22Rv1 (cell line): ENCODE measurements around the gene NRAS.

Source experiments
- ZFX ChIP-seq: fragments of 450-650 bp; IDR thresholded peaks from 2 replicates; pipeline ENCODE4 v1.6.1; 2017; ENCODE audit warnings: antibody characterized with exemption, borderline replicate concordance
- TF ChIP-seq, protein P1 (sequence below): fragments of 450-650 bp; IDR thresholded peaks from 2 replicates; pipeline ENCODE4 v1.5.1; 2017; ENCODE audit warnings: mild to moderate bottlenecking

- TF ChIP-seq, protein P1, sequence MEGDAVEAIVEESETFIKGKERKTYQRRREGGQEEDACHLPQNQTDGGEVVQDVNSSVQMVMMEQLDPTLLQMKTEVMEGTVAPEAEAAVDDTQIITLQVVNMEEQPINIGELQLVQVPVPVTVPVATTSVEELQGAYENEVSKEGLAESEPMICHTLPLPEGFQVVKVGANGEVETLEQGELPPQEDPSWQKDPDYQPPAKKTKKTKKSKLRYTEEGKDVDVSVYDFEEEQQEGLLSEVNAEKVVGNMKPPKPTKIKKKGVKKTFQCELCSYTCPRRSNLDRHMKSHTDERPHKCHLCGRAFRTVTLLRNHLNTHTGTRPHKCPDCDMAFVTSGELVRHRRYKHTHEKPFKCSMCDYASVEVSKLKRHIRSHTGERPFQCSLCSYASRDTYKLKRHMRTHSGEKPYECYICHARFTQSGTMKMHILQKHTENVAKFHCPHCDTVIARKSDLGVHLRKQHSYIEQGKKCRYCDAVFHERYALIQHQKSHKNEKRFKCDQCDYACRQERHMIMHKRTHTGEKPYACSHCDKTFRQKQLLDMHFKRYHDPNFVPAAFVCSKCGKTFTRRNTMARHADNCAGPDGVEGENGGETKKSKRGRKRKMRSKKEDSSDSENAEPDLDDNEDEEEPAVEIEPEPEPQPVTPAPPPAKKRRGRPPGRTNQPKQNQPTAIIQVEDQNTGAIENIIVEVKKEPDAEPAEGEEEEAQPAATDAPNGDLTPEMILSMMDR = no peak
- no peak for TF ChIP-seq ZFX
Measured at GRCh38 chr1:114718661-114719423, 2.3 kb upstream of the NRAS start.
